D721Med (cell line): ENCODE measurements around the gene SEPHS1.

ENCODE experiments used
- DNase-seq: peaks from one replicate; pipeline ENCODE4 v3.0.0; 2011; ENCODE audit warnings: low spot score; ENCODE audit not compliant: insufficient read length
- FAIRE-seq: peaks from 2 replicates; lab custom pipeline; 2011; peaks lifted over from hg19 to GRCh38; lab: Jason Lieb, UNC
- CTCF ChIP-seq: IDR thresholded peaks from 2 replicates; pipeline ENCODE4 v1.5.1; 2012; ENCODE audit warnings: mild to moderate bottlenecking, control low read depth; ENCODE audit not compliant: insufficient read depth; ENCODE audit errors: missing control alignments

The SEPHS1 gene

GRCh38 chr10:13376297-13376696 is 28.2 kb upstream of the SEPHS1 start:
- no peak for DNase-seq
- no peak for FAIRE-seq
- TF ChIP-seq CTCF = no peak

GRCh38 chr10:13375791-13376190 is 27.7 kb upstream of the SEPHS1 start:
- FAIRE-seq (no peak), DNase-seq (no peak)
- TF ChIP-seq CTCF = no peak

DNA sequence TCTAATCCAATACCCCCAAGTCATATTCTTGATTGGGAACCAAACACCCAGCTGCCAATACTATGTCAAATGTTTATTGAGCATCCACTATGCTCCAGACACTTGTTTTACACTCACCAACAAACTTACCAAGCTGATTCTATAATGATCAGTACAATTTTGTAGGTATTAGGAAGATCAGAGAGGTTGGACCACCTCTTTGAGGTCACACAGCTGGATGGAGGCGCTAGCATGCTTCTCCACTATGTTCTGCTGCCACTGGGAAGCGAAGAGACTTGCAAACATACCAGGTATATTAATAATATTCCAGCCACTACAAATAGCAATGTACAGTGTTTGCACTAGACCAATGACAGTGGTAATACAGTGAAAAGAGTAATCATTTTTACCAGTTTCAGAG is 25.6 kb upstream of the SEPHS1 start:
- no peak for DNase-seq
- no peak for FAIRE-seq
- no peak for TF ChIP-seq CTCF

DNA sequence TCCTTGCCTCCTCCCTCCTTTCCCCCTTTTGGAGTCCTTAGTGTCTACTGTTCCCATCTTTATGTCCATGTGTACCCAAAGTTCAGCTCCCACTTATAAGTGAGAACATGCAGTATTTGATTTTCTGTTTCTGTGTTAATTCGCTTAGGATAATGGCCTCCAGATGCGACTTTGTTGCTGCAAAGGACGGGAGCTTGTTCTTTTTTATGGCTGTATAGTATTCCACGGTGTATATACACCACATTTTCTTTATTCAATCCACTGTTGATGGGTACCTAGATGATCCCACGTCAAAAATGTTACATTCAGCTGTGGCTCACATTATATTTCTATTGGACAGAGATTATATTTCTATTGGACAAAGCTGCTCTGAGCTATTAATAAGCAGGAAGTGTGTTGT is 24.4 kb upstream of the SEPHS1 start:
- no peak for TF ChIP-seq CTCF
- DNase-seq (no peak), FAIRE-seq (no peak)

- FAIRE-seq (peak; percentile 82), DNase-seq (peak; percentile 51)
- peak; percentile 98 for TF ChIP-seq CTCF
Measured at GRCh38 chr10:13371897-13372470, 23.9 kb upstream of the SEPHS1 start.

- DNase-seq (no peak), FAIRE-seq (no peak)
- no peak for TF ChIP-seq CTCF
Measured at GRCh38 chr10:13366891-13367290, 18.8 kb upstream of the SEPHS1 start.

GRCh38 chr10:13365831-13366230 is 17.7 kb upstream of the SEPHS1 start:
- no peak for FAIRE-seq
- TF ChIP-seq CTCF = no peak
- no peak for DNase-seq
